ENCODE data around the gene MAP7D1. TPM values are rescaled to one million over a fixed set of nuclear protein-coding genes. Genes with fewer than 3 reads are reported as not detected.
"Not testable (repeated sequence)": the region's sequence is repeated elsewhere in the genome, so short reads cannot be mapped to it uniquely, and the experiment has no call there.

The MAP7D1 gene
- total RNA-seq, 2 donors from 2014 or later: 353 to 356 TPM

DNA sequence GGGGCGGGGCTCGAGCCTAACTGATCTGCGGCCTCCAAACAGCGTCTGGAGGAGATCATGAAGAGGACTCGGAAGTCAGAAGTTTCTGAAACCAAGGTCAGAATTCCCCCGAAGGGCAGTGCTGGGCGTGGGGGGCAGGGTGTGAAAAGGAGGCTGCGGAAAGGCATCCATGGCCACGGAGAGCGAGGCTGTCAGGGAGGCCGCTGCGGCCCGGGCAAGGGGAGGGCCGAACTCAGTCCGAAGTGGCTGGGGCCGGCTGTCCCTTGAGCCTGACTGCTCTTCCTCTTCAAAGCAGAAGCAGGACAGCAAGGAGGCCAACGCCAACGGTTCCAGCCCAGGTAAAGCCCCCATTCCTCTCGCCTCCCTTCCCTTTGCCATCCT, 23.2 kb downstream of the MAP7D1 start:
- Histone ChIP-seq H3K36me3 (peaks cover 71% of the 10 kb centered on the region), H3K4me1 (peaks cover 0 to 61% of the 10 kb centered on the region in 2 donors), H3K27ac (peak overlapping the region; percentile 88 to 100)

DNA sequence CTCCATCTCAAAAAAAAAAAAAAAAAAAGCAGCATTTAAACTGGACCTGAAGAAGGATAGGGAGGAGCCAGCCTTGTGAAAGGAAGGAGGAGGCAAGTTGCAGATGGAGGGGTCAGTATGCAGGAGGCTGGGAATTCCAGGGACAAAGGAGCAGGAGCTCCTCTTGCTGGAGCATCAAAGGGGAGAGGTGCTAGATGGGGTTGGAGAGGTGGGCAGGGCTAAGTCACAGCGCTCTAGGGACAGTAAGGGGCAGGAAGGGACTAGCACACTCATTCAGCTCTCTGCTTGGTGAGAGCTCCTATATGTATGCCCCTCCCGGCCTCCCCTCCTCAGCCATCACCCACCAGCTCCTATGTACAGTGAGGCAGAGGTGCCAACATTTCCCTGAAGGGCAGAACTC, 26.8 kb downstream of the MAP7D1 start:
- DNase-seq (ENCODE audit: low spot score): no peak
- Histone ChIP-seq H3K36me3 (peaks cover 36% of the 10 kb centered on the region), H3K27me3 (no peaks in the 10 kb centered on the region), H3K4me1 (peaks cover 0 to 32% of the 10 kb centered on the region in 2 donors), H3K9me3 (no peaks in the 10 kb centered on the region), H3K27ac (peak overlapping the region; percentile 13 to 32), H3K4me3 (no peak overlapping the region)
- TF ChIP-seq, protein P1, sequence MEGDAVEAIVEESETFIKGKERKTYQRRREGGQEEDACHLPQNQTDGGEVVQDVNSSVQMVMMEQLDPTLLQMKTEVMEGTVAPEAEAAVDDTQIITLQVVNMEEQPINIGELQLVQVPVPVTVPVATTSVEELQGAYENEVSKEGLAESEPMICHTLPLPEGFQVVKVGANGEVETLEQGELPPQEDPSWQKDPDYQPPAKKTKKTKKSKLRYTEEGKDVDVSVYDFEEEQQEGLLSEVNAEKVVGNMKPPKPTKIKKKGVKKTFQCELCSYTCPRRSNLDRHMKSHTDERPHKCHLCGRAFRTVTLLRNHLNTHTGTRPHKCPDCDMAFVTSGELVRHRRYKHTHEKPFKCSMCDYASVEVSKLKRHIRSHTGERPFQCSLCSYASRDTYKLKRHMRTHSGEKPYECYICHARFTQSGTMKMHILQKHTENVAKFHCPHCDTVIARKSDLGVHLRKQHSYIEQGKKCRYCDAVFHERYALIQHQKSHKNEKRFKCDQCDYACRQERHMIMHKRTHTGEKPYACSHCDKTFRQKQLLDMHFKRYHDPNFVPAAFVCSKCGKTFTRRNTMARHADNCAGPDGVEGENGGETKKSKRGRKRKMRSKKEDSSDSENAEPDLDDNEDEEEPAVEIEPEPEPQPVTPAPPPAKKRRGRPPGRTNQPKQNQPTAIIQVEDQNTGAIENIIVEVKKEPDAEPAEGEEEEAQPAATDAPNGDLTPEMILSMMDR (IDR thresholded peaks at IDR 0.05): no peak

More for the DNA sequence above, 23.2 kb downstream of the MAP7D1 start:
- Histone ChIP-seq H3K27me3 (no peaks in the 10 kb centered on the region), H3K4me3 (peak overlapping the region in 1 of 2 donors; percentile 7), H3K9me3 (no peaks in the 10 kb centered on the region)
- TF ChIP-seq, protein P1 (IDR thresholded peaks at IDR 0.05): no peak
- no peak for DNase-seq (ENCODE audit: low spot score)

DNA sequence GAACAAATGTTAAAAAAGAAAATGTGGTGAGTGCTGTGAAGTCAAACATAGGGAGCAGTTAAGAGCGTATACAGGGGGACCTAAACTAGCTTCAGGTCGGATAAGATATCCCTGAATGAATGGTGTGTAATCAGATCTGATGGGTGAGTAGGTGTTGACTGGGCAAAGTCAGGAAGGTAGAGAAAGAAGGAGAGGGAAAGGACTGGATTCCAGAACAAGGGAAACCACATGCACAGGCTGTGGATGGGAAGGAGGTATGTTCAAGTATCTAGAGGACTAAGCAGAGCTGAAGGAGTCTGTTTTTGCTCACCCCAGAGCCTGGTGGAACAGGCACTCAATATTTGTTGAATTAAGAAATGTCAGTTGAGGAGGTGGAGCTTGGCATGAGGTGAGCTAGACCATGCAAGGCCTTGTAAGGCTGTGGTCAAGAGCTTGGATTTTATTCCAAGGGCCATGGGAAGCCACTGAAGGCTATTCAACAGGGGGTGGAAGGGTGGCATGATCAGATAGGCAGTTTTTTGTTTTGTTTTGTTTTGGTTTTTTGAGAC, 27.4 kb downstream of the MAP7D1 start:
- H3K36me3 ChIP-seq: peaks cover 30% of the 10 kb centered on the region
- DNase-seq (ENCODE audit: low spot score): no peak
- H3K4me3 ChIP-seq: no peak overlapping the region
- H3K4me1 ChIP-seq: peaks cover 0 to 32% of the 10 kb centered on the region in 2 donors
- no peaks in the 10 kb centered on the region for H3K9me3 ChIP-seq
- no peaks in the 10 kb centered on the region for H3K27me3 ChIP-seq
- TF ChIP-seq, protein P1 (IDR thresholded peaks at IDR 0.05): no peak
- H3K27ac ChIP-seq: peak overlapping the region; percentile 13 to 32

GRCh38 chr1:36187800-36188593, 32.0 kb downstream of the MAP7D1 start:
- no peak overlapping the region for H3K4me3 ChIP-seq
- TF ChIP-seq, protein P1 (IDR thresholded peaks at IDR 0.05): peak; percentile 72 to 89

DNA sequence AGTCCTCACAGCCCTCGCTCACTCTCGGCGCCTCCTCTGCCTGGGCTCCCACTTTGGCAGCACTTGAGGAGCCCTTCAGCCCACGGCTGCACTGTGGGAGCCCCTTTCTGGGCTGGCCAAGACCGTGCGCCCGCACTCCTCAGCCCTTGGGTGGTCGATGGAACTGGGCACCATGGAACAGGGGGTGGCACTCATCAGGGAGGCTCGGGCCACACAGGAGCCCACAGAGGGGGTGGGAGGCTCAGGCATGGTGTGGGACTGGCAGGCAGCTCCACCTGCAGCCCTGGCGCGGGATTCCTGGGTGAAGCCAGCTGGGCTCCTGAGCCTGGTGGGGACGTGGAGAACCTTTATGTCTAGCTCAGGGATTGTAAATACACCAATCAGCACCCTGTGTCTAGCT, 40.8 kb downstream of the MAP7D1 start:
- H3K27me3 ChIP-seq: not testable (repeated sequence)

More at GRCh38 chr1:36187800-36188593, 32.0 kb downstream of the MAP7D1 start:
- H3K9me3 ChIP-seq: no peaks in the 10 kb centered on the region
- H3K4me1 ChIP-seq: peaks cover 0 to 18% of the 10 kb centered on the region in 2 donors
- peak overlapping the region; percentile 79 for H3K27ac ChIP-seq
- no peaks in the 10 kb centered on the region for H3K27me3 ChIP-seq
- DNase-seq (ENCODE audit: low spot score): peak; percentile 95
- no peaks in the 10 kb centered on the region for H3K36me3 ChIP-seq

DNA sequence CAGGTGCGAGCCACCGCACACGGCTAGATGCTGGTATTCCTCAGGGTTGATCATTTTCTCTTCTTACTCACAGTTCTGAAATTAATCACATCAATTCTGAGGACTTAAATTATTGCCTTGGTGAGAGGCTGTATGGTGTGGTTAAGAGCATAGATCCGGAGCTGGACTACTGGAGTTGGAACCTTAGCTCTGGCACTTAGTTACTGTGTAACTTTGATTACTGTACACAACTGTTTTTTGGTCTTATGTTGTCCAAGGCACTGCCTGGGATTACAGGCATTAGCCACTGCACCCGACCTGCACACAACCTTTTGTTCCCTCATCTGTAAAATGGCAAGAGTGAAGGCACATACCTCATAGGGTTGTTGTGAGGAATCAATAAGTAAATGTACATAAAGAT, 42.7 kb downstream of the MAP7D1 start:
- Histone ChIP-seq H3K4me1 (peaks cover 0 to 25% of the 10 kb centered on the region in 2 donors), H3K4me3 (no peak overlapping the region), H3K9me3 (no peaks in the 10 kb centered on the region), H3K27me3 (no peaks in the 10 kb centered on the region), H3K27ac (peak overlapping the region in 1 of 2 donors; percentile 84), H3K36me3 (no peaks in the 10 kb centered on the region)
- TF ChIP-seq, protein P1 (IDR thresholded peaks at IDR 0.05): no peak
- DNase-seq (ENCODE audit: low spot score): no peak

More for the DNA sequence above, 40.8 kb downstream of the MAP7D1 start:
- H3K4me1 ChIP-seq: peaks cover 0 to 17% of the 10 kb centered on the region in 2 donors
- not testable (repeated sequence) for H3K4me3 ChIP-seq; H3K9me3 ChIP-seq; H3K36me3 ChIP-seq; DNase-seq (ENCODE audit: low spot score)
- H3K27ac ChIP-seq: peak overlapping the region in 1 of 2 donors; percentile 23

All from right atrium auricular region (tissue), 2 donors.